SU-DHL-6 (cell line): ENCODE results near the gene ETNK2.

Experiments
- H2AFZ ChIP-seq: fragments of 200-600 bp; sonication (generic); 2 replicates; pipeline ENCODE4 v1.6.1; 2014; ENCODE audit warnings: low read depth, mild to moderate bottlenecking, moderate library complexity, mixed read lengths, antibody characterized with exemption, low read length; ENCODE audit not compliant: severe bottlenecking
- H3F3A ChIP-seq: fragments of 200-600 bp; shearing (Covaris generic); 2 replicates; pipeline ENCODE4 v1.6.0; 2016; ENCODE audit warnings: antibody characterized with exemption, mild to moderate bottlenecking; ENCODE audit not compliant: insufficient read depth
- H3K27ac ChIP-seq: fragments of 200-600 bp; sonication (generic); 2 replicates; pipeline ENCODE4 v1.5.1; 2016; ENCODE audit warnings: low read depth, mild to moderate bottlenecking, low read length, moderate library complexity, mixed read lengths
- H3K27me3 ChIP-seq: fragments of 200-600 bp; sonication (generic), shearing (Covaris generic); 2 replicates; pipeline ENCODE4 v1.6.0; 2014; ENCODE audit warnings: mild to moderate bottlenecking, low read length
- H3K36me3 ChIP-seq: fragments of 200-600 bp; sonication (generic); 2 replicates; pipeline ENCODE4 v1.6.1; 2014; ENCODE audit warnings: mild to moderate bottlenecking, low read length, mixed read lengths
- H3K4me2 ChIP-seq: fragments of 300-600, 200-600 bp; shearing (Covaris generic), sonication (generic); 2 replicates; pipeline ENCODE4 v1.6.0; 2014; ENCODE audit warnings: low read length, low read depth, mild to moderate bottlenecking; ENCODE audit not compliant: poor library complexity, severe bottlenecking
- H3K4me3 ChIP-seq: fragments of 200-600 bp; sonication (generic); 2 replicates; pipeline ENCODE4 v1.5.1; 2014; ENCODE audit warnings: antibody characterized with exemption, low read length, mild to moderate bottlenecking, mixed read lengths; ENCODE audit not compliant: insufficient read depth, poor library complexity, severe bottlenecking
- H3K79me2 ChIP-seq: fragments of 200-600 bp; sonication (generic); 2 replicates; pipeline ENCODE4 v1.6.1; 2014; ENCODE audit warnings: mild to moderate bottlenecking, low read length, moderate library complexity; ENCODE audit not compliant: insufficient read depth
- H3K9ac ChIP-seq: fragments of 200-600 bp; sonication (generic); 2 replicates; pipeline ENCODE4 v1.7.0; 2014; ENCODE audit warnings: mild to moderate bottlenecking, low read length
- H3K9me2 ChIP-seq: fragments of 200-600 bp; sonication (generic); replicated peaks from 2 replicates; pipeline ENCODE4 v1.6.1; 2014; ENCODE audit warnings: low read length; ENCODE audit not compliant: insufficient read depth
- H3K9me3 ChIP-seq: fragments of 200-600 bp; sonication (generic); 2 replicates; pipeline ENCODE4 v1.6.1; 2014; ENCODE audit warnings: low read length, mixed read lengths; ENCODE audit not compliant: insufficient read depth
- H4K20me1 ChIP-seq: fragments of 200-600 bp; sonication (generic); 2 replicates; pipeline ENCODE4 v1.6.1; 2014; ENCODE audit warnings: low read depth, mild to moderate bottlenecking, antibody characterized with exemption, low read length, moderate library complexity, mixed read lengths
- CTCF ChIP-seq: fragments of 200-600 bp; sonication (generic); IDR thresholded peaks from one replicate; pipeline ENCODE4 v1.5.1; 2017; ENCODE audit warnings: antibody characterized with exemption, mild to moderate bottlenecking, low read length, moderate library complexity; ENCODE audit not compliant: insufficient read depth, poor library complexity, severe bottlenecking
- EZH2phosphoT487 ChIP-seq: fragments of 200-600 bp; sonication (generic), shearing (Covaris generic); conservative IDR thresholded peaks from 2 replicates; pipeline ENCODE4 v1.6.1; 2018; ENCODE audit warnings: mild to moderate bottlenecking, antibody characterized with exemption, low read length, moderate library complexity, mixed read lengths

ETNK2 gene

GRCh38 chr1:204198348-204199340 lies 46.8 kb upstream of the ETNK2 start:
- Histone ChIP-seq H3K79me2 (no peaks in the 10 kb centered on the region), H3K36me3 (no peaks in the 10 kb centered on the region), H3K4me3 (no peak overlapping the region), H3K9me2 (no peaks in the 10 kb centered on the region), H3K27ac (no peak overlapping the region), H2AFZ (no peak overlapping the region), H4K20me1 (no peaks in the 10 kb centered on the region), H3K9me3 (no peaks in the 10 kb centered on the region), H3F3A (no peaks in the 10 kb centered on the region), H3K9ac (no peak overlapping the region), H3K27me3 (no peaks in the 10 kb centered on the region), H3K4me2 (no peak overlapping the region)
- TF ChIP-seq EZH2phosphoT487 (no peak), CTCF (no peak)

GRCh38 chr1:204197068-204197467 lies 45.2 kb upstream of the ETNK2 start:
- H2AFZ ChIP-seq = no peak overlapping the region
- no peak for TF ChIP-seq EZH2phosphoT487
- TF ChIP-seq CTCF = no peak
- no peak overlapping the region for H3K27ac ChIP-seq
- no peaks in the 10 kb centered on the region for H3F3A ChIP-seq
- H3K9me2 ChIP-seq = no peaks in the 10 kb centered on the region
- H3K36me3 ChIP-seq = no peaks in the 10 kb centered on the region
- H3K27me3 ChIP-seq = no peaks in the 10 kb centered on the region
- H3K9me3 ChIP-seq = no peaks in the 10 kb centered on the region
- no peak overlapping the region for H3K4me2 ChIP-seq
- H4K20me1 ChIP-seq = no peaks in the 10 kb centered on the region
- no peak overlapping the region for H3K4me3 ChIP-seq
- no peak overlapping the region for H3K9ac ChIP-seq
- no peaks in the 10 kb centered on the region for H3K79me2 ChIP-seq

GRCh38 chr1:204196068-204196795 lies 44.4 kb upstream of the ETNK2 start, which contains the start of gene KISS1:
KISS1 (minus strand) TSS chr1:204196491; CDS start chr1:204192876, 3,615 bp downstream.
- Histone ChIP-seq H3K79me2 (no peaks in the 10 kb centered on the region), H3K9me3 (no peaks in the 10 kb centered on the region), H3K4me2 (no peak within 1 kb of the TSS), H3K27ac (no peak within 1 kb of the TSS), H3K9ac (no peak within 1 kb of the TSS), H3K4me3 (no peak within 1 kb of the TSS), H3K27me3 (no peaks in the 10 kb centered on the region), H3K36me3 (no peaks in the 10 kb centered on the region), H4K20me1 (no peaks in the 10 kb centered on the region), H2AFZ (no peak within 1 kb of the TSS), H3K9me2 (no peaks in the 10 kb centered on the region), H3F3A (no peaks in the 10 kb centered on the region)
- TF ChIP-seq EZH2phosphoT487 (no peak), CTCF (no peak)
